IPS DF 4.7 (cell line): Measurements from ENCODE around the gene RABL2A.
"Not testable (repeated sequence)": the region's sequence is repeated elsewhere in the genome, so short reads cannot be mapped to it uniquely, and the experiment has no call there.

ENCODE experiments used
- DNase-seq: peaks from one replicate; pipeline ENCODE4 v3.0.0-alpha.2; 2013; ENCODE audit warnings: low spot score; ENCODE audit errors: extremely low read depth

The RABL2A gene

DNA sequence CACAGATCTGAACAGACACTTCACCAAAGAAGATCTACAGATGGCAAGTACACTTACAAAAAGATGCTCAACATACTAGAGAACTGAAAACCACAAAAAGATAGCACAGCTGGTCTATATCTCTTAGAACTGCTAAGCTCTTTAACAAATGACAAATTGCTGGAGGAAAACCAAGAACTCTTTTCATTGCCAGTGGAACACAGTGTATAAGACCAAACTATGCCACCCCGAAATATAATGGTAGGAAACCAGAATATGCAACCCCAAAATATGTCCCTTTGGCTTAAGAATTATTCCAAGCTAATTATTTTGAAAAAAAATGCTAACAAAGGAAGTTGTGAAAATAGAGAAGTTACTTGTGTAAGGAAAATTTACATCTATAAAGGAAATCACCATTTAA, 21.0 kb upstream of the RABL2A start:
- DNase-seq = not testable (repeated sequence)

DNA sequence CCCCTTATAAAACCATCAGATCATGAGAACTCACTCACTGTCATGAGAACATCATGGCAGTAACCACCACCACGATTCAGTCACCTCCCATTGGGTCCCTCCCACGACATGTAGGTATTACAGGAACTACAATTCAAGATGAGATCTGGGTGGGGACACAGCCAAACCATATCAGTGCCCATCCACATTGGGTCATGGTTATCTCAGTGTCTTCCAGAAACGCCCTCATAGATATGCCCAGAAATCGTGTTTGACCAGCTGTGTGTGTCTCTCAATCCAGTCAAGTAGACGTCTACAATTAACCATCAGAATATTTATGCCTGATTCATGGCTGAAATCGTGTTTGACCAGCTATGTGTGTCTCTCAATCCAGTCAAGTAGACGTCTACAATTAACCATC, 17.2 kb upstream of the RABL2A start:
- not testable (repeated sequence) for DNase-seq

DNA sequence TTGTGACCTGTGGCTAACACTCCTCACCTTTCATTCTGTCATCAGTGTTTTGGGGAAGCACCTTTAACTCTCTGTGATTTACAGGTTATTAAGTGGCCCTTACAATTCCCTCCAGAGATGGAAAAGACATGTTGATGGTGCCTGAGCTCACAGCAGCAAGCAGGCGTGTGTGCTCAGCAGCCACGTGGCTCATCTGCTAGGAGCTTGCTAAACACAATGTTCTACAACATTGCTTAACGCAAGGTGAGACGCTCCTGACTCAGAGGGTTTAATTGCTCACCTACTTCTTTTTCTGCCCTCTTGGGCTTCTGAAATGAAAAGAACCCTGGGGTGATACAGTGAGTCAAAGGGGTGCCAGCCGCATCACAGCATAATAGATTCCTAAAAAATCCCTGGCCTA, 6.1 kb upstream of the RABL2A start:
- DNase-seq = not testable (repeated sequence)

DNA sequence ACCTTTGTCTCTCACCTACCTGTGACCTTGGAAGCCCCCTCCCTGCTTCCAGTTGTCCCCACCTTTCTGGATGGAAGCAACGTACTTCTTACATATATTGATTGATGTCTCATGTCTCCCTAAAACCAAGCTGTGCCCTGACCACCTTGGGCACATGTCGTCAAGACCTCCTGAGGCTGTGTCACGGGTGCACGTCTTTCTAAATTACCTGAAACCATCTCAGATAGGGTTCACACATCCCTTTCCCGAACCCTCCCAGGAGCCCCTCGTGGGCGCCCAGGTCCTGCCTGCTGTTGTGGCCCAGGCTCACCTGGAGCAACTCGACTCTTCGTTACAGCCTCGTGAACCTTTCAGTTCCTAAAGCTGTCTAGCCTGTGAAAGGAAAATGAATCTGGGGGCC, 1.2 kb upstream of the RABL2A start:
- not testable (repeated sequence) for DNase-seq

DNA sequence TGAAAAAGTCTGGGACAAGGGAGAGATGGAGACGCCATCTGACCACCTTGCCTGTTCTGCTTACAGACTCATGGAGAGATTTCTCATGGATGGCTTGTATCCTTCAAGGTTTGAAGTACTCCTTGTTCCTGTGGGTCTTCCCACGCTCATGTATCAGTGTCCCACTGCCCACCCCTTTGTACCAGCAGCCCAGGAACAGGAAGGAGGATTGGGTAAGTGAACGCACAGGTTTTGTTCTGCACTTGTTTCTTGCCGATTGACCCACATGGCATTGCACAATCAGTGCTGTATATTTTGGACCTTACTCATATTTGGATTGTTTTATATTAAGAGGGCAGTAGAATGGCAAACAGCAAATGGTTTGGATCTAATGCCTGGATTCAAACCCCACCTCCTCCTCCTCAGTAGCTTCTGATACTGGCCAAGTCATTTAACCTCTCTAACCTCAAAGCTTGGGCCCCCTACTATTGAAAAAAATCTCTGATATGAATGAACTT, 5.8 kb downstream of the RABL2A start:
- DNase-seq = not testable (repeated sequence)

DNA sequence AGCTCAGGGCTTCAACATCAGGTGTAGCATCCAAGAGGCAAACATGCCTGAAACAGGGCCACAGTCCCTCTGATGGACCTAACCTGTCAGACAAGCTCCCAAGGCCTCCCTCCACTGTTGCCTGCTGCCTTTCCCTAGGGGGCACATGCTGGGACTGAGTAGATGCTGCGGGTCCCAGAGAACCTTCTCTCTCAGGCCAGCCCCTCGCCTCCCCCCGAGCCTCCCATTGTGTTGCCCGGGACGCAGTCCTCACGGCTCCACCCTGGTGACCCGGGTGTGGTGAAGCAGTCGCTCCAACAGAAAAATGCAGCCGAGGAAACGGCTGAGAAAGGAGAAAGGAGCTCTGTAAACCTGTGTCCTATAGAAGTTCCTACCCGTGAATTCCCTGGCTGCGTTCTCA, 8.3 kb downstream of the RABL2A start:
- DNase-seq = not testable (repeated sequence)

DNA sequence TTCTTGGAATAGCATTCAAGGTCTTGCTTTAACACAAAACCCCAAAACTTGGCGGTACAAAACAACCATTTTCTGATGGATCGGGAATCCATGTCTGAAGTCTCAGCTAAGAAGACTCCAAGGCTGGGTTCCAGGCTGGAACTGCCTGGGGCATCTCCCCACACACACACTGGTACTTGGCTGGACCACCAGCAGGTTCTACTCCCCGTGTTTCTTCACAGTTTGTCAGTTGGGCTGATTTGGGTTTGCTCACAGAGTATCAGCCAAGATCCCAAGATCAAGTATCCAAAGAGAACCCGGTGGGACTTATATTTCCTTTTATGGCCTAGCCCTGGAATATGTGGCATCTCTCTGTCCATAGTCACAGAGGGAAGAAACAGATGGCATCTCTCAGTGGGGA, 9.2 kb downstream of the RABL2A start:
- not testable (repeated sequence) for DNase-seq

DNA sequence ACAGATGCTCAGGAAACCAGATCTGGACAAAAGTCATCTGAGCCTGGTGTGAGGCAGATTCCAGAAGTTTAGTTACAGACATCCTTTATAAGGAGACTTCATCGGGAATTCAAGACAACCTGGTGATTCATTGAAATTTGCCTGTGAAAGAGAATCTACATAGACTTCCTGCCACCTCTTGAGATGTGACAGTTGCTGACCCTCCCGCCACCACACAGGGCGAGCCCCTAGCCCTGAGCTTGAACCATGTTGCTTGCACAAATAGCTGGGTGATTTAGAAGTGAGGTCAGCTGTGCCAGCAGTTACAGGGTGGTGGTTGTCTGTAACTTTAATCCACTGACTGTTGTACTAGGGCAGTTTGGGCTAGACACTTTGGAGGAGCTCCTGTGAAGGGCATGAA, 11.0 kb downstream of the RABL2A start:
- DNase-seq = not testable (repeated sequence)

DNA sequence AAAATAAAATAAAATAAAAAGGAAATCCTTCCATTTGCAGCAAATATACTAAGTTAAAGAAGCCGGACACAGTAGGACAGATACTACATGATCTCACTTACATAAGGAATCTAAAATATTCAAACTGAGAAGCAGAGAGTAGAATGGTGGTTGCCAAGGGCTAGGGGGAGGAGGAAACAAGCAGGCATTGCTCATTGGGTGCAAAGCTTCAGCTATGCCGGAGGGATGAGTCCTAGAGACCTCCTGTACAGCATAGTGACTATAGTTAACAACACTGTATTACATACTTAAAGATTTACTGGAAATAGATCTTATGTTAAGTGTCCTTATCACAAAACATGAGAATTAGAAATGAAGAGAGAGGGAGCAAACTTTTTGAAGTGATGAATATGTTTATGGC, 19.2 kb downstream of the RABL2A start:
- DNase-seq = not testable (repeated sequence)

DNA sequence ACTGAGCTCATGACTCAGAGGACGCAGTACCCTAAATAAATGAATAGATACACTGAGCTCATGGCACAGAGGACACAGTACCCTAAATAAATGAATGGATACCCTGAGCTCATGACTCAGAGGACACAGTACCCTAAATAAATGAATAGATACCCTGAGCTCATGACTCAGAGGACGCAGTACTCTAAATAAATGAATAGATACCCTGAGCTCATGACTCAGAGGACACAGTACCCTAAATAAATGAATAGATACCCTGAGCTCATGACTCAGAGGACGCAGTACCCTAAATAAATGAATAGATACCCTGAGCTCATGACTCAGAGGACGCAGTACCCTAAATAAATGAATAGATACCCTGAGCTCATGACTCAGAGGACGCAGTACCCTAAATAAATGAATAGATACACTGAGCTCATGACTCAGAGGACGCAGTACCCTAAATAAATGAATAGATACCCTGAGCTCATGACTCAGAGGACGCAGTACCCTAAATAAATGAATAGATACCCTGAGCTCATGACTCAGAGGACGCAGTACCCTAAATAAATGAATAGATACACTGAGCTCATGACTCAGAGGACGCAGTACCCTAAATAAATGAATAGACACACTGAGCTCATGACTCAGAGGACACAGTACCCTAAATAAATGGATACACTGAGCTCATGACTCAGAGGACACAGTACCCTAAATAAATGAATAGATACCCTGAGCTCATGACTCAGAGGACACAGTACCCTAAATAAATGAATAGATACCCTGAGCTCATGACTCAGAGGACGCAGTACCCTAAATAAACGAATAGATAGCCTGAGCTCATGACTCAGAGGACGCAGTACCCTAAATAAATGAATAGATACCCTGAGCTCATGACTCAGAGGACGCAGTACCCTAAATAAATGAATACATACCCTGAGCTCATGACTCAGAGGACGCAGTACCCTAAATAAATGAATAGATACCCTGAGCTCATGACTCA, 24.1 kb downstream of the RABL2A start:
- not testable (repeated sequence) for DNase-seq

DNA sequence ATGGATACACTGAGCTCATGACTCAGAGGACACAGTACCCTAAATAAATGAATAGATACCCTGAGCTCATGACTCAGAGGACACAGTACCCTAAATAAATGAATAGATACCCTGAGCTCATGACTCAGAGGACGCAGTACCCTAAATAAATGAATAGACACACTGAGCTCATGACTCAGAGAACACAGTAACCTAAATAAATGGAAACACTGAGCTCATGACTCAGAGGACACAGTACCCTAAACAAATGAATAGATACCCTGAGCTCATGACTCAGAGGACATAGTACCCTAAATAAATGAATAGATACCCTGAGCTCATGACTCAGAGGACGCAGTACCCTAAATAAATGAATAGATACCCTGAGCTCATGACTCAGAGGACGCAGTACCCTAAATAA, 25.5 kb downstream of the RABL2A start:
- DNase-seq = not testable (repeated sequence)

DNA sequence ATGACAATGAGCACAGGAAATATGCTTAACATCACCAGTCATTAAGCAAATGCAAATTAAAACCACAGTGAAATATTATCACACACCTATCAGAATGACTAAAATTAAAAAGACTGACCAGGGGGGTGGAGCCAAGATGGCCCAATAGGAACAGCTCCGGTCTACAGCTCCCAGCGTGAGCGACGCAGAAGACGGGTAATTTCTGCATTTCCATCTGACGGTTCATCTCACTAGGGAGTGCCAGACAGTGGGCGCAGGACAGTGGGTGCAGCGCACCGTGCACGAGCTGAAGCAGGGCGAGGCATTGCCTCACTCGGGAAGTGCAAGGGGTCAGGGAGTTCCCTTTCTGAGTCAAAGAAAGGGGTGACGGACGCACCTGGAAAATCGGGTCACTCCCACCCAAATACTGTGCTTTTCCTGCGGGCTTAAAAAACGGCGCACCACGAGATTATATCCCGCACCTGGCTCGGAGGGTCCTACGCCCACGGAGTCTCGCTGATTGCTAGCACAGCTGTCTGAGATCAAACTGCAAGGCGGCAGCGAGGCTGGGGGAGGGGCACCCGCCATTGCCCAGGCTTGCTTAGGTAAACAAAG, 29.1 kb downstream of the RABL2A start:
- DNase-seq = not testable (repeated sequence)

DNA sequence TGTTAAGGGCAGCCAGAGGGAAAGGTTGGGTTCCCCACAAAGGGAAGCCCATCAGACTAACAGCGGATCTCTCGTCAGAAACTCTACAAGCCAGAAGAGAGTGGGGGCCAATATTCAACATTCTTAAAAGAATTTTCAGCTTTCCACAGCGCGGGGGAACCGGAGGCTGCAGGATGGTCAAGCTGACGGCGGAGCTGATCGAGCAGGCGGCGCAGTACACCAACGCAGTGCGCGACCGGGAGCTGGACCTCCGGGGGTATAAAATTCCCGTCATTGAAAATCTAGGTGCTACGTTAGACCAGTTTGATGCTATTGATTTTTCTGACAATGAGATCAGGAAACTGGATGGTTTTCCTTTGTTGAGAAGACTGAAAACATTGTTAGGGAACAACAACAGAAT, 30.7 kb downstream of the RABL2A start:
- not testable (repeated sequence) for DNase-seq

DNA sequence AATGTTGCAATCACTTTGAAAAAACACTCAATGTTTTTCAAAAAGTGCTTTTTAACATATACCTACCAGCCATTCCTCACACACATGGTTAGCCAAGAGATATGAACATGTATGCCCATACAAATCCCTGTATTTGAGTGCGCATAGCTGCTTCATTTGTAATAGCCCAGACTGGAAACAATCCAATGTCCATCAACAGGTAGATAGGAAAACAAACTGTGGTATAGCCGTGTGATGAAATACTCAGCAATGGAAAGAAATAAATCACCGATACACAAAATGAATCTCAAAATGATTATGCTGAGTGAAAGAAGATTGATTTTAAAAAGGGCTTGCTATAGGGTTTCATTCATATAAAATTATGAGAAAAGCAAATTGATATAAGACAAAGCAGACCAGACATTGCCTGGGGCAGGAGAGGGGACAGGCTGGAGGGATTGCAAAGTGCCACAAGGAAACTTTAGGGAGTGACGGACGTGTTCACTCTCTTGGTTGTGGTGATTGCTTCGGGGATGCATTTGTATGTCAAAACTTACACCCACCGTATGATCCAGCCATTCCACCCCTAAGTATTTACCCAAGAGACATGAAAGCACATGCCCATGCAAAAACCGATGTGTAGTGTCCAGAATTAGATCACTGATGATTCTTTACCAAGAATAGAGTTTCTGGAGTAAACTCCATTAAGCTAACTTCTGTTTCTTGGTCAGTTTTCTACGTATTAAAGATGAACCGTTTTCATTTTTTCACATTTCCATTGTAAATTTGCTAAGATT, 36.4 kb downstream of the RABL2A start:
- not testable (repeated sequence) for DNase-seq

DNA sequence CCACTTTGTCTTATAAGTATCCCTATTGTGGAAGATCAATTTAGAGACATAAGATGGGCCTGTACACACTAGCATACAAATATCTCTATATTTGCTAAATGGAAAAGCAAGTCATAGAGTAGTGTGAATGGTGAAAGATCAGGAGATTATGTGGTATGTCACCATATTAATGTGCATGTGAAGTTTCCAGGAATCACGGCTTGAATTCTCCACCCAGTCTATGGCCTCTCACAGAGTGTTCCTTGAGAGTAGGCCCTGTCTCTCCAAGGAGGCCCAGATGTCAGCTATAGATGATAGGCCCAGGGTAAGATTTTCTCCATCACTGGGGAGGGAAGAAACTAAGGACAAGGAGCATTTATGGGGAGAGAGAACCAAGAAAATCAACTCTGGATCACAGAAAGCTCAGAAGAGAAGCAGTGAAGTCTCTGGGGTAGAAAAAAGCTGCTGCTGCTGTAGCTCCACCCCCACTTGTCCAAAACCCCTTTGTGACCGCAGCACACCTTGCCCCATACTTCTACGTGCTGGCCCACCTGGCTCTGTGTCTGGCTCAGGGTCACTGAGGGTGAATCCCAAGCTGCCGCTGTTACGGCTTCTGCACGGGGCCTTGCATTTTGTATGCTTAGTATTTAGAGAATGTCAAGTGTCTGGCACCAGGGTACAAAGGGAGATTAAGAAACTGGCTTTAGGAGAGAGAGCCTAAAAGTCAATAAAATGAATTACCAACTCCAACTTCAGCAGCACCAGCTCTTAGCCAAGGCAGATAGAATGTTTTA, 37.9 kb downstream of the RABL2A start:
- DNase-seq = not testable (repeated sequence)

DNA sequence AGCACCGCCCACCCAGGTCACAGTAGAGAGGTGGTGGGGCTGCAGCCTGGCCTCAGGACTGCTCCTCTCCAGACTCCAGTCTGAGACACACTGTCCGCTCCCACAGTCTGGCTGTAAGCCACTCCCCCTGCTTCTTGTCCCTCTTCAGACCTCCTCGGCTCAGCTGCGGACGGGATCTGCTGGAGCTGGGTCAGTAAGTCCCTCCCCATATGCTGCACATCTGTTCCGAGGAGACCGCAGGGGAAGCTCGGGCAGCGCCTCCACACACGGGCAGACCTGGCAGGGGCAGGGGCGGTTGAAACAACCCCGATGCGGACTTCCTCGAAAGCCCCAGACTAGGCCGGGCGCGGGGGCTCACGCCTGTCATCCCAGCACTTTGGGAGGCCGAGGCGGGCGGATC, 41.9 kb downstream of the RABL2A start:
- DNase-seq = not testable (repeated sequence)

DNA sequence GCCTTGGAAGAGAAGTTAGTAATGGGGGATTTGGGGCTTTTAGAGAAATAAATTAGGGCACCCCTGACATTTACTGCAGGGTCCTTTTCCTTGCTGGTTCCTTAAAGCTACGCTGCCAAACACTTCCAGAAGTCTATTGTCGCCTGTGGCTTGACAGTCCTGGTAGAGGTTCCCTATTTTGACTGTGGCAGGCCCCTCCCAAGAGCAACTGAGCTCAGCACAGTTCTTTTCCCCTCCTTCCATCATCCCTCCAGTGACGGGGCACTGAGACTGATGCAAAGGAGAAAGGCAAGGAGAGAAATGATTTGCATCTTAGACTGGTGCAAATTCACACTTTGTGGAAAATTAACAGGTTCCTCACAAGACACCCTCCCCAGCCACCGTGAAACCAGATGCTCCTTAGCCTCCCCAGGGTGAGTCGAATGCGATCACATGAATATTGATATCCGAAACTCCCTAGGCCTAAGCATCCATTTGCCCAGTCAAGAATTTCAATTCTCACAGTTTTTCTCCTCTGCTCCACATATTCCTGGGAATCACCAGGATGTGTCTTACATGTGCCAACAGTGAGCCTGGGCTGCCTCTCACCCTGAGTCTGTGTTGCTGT, 45.4 kb downstream of the RABL2A start:
- DNase-seq = no peak

DNA sequence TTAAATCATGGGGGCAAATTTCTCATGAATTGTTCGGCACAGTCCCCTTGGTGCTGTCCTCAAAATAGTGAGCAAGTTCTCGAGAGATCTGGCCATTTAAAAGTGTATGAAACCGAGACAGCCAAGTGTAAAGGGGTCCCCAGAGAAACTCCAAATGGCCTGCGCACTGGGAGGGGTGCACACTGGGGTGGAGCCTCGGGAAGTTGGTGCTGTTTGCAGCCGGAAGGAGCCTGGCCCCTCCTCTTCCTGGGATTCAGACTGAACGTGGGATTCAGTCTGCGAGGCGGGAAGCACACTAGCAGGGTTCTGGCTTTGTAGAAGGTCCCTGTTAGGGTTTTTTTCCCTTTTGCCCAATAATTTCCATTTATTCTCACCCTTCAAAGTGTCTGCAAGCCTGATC, 48.8 kb downstream of the RABL2A start:
- no peak for DNase-seq

DNA sequence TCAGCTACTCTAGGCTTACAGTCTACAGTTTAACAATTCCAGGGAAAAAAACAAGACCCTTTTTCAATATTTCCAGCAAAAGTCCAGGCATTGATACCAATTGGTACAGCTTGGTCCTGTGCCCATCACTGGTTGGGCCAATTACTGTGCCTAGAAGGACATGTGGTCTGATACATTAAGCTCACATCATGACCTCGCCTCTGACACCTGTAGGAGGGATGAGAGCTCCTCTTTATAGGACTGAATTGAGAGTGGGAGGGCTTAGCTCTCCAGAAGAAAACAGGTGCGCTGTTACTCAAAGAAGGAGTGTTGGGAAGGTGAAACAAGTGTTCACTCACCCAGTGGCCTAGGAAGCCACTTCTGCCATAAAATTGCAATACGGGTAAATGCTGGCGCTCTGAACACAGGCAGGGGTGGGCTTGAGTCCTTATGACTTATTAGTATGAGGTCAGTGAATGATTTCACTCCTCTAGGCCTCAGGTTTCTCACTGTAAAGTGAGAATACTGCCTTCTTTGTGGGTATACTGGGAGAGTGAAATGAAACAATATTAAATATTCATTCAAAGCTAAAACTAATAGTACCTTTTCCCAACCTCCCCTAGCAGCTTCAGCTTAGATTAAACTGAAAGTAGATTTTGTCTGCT, 49.7 kb downstream of the RABL2A start:
- DNase-seq = no peak

DNA sequence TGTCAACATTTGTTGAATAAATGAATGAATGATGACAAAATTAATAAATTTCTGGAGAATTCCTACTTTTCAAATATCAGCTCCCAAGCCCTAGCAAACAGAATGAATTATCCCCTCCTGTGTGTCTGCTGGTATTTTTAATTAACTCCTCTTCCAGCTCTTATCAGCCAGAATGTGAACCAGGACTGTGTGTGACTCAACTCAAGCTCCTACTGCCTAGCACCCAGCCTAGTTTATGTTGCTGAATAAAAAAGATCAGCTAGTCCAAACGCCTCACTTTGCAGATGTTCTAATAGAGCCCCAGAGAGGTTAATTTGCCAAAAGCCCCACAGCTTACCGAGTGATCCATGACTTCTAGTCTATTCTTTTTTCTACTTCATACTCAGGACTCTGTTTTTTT, 50.3 kb downstream of the RABL2A start:
- DNase-seq = no peak
